Hepatocyte (in vitro differentiated cells): ENCODE data around the gene MRTFA. TPM values are rescaled to one million over a fixed set of nuclear protein-coding genes. Genes with fewer than 3 reads are reported as not detected.

Experiments used
- DNase-seq: peaks from one replicate; pipeline ENCODE4 v3.0.0-alpha.2; 2016; ENCODE audit warnings: low spot score
- H2AFZ ChIP-seq: fragments of 200-600 bp; sonication (generic); 2 replicates; pipeline ENCODE4 v1.6.0; 2016; ENCODE audit warnings: antibody characterized with exemption, mild to moderate bottlenecking
- H3K27ac ChIP-seq: fragments of 200-600 bp; sonication (generic); 2 replicates; pipeline ENCODE4 v1.5.1; 2016; ENCODE audit warnings: mild to moderate bottlenecking
- H3K27me3 ChIP-seq: fragments of 200-600 bp; sonication (generic); 2 replicates; pipeline ENCODE4 v1.6.1; 2016
- H3K36me3 ChIP-seq: fragments of 200-600 bp; sonication (generic); replicated peaks from 2 replicates; pipeline ENCODE4 v1.5.1; 2016; ENCODE audit warnings: low read depth; ENCODE audit not compliant: insufficient read depth
- H3K4me1 ChIP-seq: fragments of 200-600 bp; sonication (generic); 2 replicates; pipeline ENCODE4 v1.5.1; 2016; ENCODE audit warnings: mild to moderate bottlenecking, moderate library complexity; ENCODE audit not compliant: insufficient read depth
- H3K4me2 ChIP-seq: fragments of 200-600 bp; sonication (generic); 2 replicates; pipeline ENCODE4 v1.6.0; 2016
- H3K4me3 ChIP-seq: fragments of 200-600 bp; sonication (generic); 2 replicates; pipeline ENCODE4 v1.5.1; 2016; ENCODE audit warnings: mild to moderate bottlenecking
- H3K79me2 ChIP-seq: fragments of 200-600 bp; sonication (generic); 2 replicates; pipeline ENCODE4 v1.6.0; 2017; ENCODE audit warnings: mild to moderate bottlenecking
- H3K9me2 ChIP-seq: fragments of 200-600 bp; sonication (generic); replicated peaks from 2 replicates; pipeline ENCODE4 v1.6.0; 2017; ENCODE audit warnings: mild to moderate bottlenecking; ENCODE audit not compliant: insufficient read depth
- H3K9me3 ChIP-seq: fragments of 200-600 bp; sonication (generic); 2 replicates; pipeline ENCODE4 v1.5.1; 2016; ENCODE audit warnings: low read depth, mild to moderate bottlenecking
- H4K20me1 ChIP-seq: fragments of 200-600 bp; sonication (generic); 2 replicates; pipeline ENCODE4 v1.6.0; 2016; ENCODE audit warnings: mild to moderate bottlenecking; ENCODE audit not compliant: insufficient read depth, poor library complexity, severe bottlenecking
- CTCF ChIP-seq: fragments of 200-600 bp; sonication (generic); IDR thresholded peaks from 2 replicates; pipeline ENCODE4 v1.5.1; 2016; ENCODE audit warnings: antibody characterized with exemption, mild to moderate bottlenecking; ENCODE audit not compliant: poor library complexity
- EZH2 ChIP-seq: fragments of 200-600 bp; sonication (generic); IDR thresholded peaks from 2 replicates; pipeline ENCODE4 v1.6.1; 2016; ENCODE audit warnings: antibody characterized with exemption, mild to moderate bottlenecking, borderline replicate concordance
- EZH2phosphoT487 ChIP-seq: fragments of 200-600 bp; sonication (generic); IDR thresholded peaks from one replicate; pipeline ENCODE4 v1.6.1; 2018; ENCODE audit warnings: antibody characterized with exemption, mild to moderate bottlenecking, low read depth, moderate library complexity; ENCODE audit not compliant: unreplicated experiment, severe bottlenecking
- WGBS: methylation state at CpG from one replicate; pipeline ENCODE4 v1.1.6; 2016; ENCODE audit warnings: low lambda C conversion rate; ENCODE audit errors: missing lambda C conversion rate; 5-methylcytosine and 5-hydroxymethylcytosine counted together
- polyA plus RNA-seq: library from polyadenylated mRNA; unstranded; fragments of >200 nt; fragmentation: Nextera tagmentation; extraction: Ambion mirVana; gene quantifications from 2 replicates; pipeline ENCODE4 v1.2.1, GENCODE V29; 2016
- total RNA-seq: library from RNA; depleted of rRNA; stranded (reverse); fragments of >200 nt; gene quantifications from 2 replicates; pipeline ENCODE4 v1.2.3, GENCODE V29; 2014

Gene MRTFA
- total and polyA plus RNA-seq, 2 experiments from 2014 or later = 19.0 to 29.7 TPM

GRCh38 chr22:40417881-40418280 lies 218.6 kb downstream of the MRTFA start:
- DNase-seq = no peak
- WGBS = 94% methylated on average over 5 of the region's 5 CpGs
- Histone ChIP-seq H3K4me2 (no peak overlapping the region), H2AFZ (no peak overlapping the region), H3K4me1 (no peaks in the 10 kb centered on the region), H4K20me1 (no peaks in the 10 kb centered on the region), H3K4me3 (no peak overlapping the region), H3K27ac (no peak overlapping the region), H3K27me3 (no peaks in the 10 kb centered on the region), H3K36me3 (no peaks in the 10 kb centered on the region), H3K9me2 (no peaks in the 10 kb centered on the region), H3K79me2 (no peaks in the 10 kb centered on the region), H3K9me3 (no peaks in the 10 kb centered on the region)
- TF ChIP-seq EZH2 (no peak), EZH2phosphoT487 (no peak), CTCF (no peak)

- no peak overlapping the region for H2AFZ ChIP-seq
- H3K4me1 ChIP-seq = no peaks in the 10 kb centered on the region
- TF ChIP-seq EZH2 (no peak), CTCF (no peak), EZH2phosphoT487 (no peak)
- no peaks in the 10 kb centered on the region for H3K36me3 ChIP-seq
- H3K4me3 ChIP-seq = no peak overlapping the region
- DNase-seq = no peak
- no peaks in the 10 kb centered on the region for H3K9me2 ChIP-seq
- H3K4me2 ChIP-seq = no peak overlapping the region
- H3K9me3 ChIP-seq = no peaks in the 10 kb centered on the region
- H4K20me1 ChIP-seq = no peaks in the 10 kb centered on the region
- WGBS = 100% methylated on average over 8 of the region's 8 CpGs
- H3K79me2 ChIP-seq = no peaks in the 10 kb centered on the region
- no peaks in the 10 kb centered on the region for H3K27me3 ChIP-seq
- H3K27ac ChIP-seq = no peak overlapping the region
Observed at GRCh38 chr22:40417041-40417440, 219.5 kb downstream of the MRTFA start.

GRCh38 chr22:40416636-40417035 lies 219.9 kb downstream of the MRTFA start:
- Histone ChIP-seq H3K9me3 (no peaks in the 10 kb centered on the region), H3K27ac (no peak overlapping the region), H4K20me1 (no peaks in the 10 kb centered on the region), H2AFZ (no peak overlapping the region), H3K79me2 (no peaks in the 10 kb centered on the region), H3K4me1 (no peaks in the 10 kb centered on the region), H3K9me2 (no peaks in the 10 kb centered on the region), H3K27me3 (no peaks in the 10 kb centered on the region), H3K4me3 (no peak overlapping the region), H3K36me3 (no peaks in the 10 kb centered on the region), H3K4me2 (no peak overlapping the region)
- WGBS = 94% methylated on average over 11 of the region's 11 CpGs
- DNase-seq = no peak
- TF ChIP-seq CTCF (no peak), EZH2 (no peak), EZH2phosphoT487 (no peak)

- 98% methylated on average over 10 of the region's 10 CpGs for WGBS
- Histone ChIP-seq H3K36me3 (no peaks in the 10 kb centered on the region), H3K27ac (no peak overlapping the region), H4K20me1 (no peaks in the 10 kb centered on the region), H3K4me1 (no peaks in the 10 kb centered on the region), H3K79me2 (no peaks in the 10 kb centered on the region), H3K9me2 (no peaks in the 10 kb centered on the region), H3K27me3 (no peaks in the 10 kb centered on the region), H3K9me3 (no peaks in the 10 kb centered on the region), H3K4me3 (no peak overlapping the region), H3K4me2 (no peak overlapping the region), H2AFZ (no peak overlapping the region)
- TF ChIP-seq EZH2phosphoT487 (no peak), EZH2 (no peak), CTCF (no peak)
- DNase-seq = no peak
Observed at GRCh38 chr22:40416267-40416570, 220.3 kb downstream of the MRTFA start.
